Activated CD8-positive, alpha-beta memory T cell treated with anti-CD3 and anti-CD28 coated beads, Interleukin-2, amount 50 U/mL, for 4 hours (primary cell): Measurements from ENCODE around the gene CPED1.

Experiments used
- DNase-seq: peaks from one replicate; pipeline ENCODE4 v3.0.0-alpha.2; 2020

Gene CPED1

GRCh38 chr7:121334875-121335648, 346.6 kb downstream of the CPED1 start:
- no peak for DNase-seq

GRCh38 chr7:121336579-121336978, 348.1 kb downstream of the CPED1 start:
- DNase-seq: no peak

- no peak for DNase-seq
Observed at GRCh38 chr7:121337398-121337797, 348.9 kb downstream of the CPED1 start.

GRCh38 chr7:121339082-121339481, 350.6 kb downstream of the CPED1 start:
- no peak for DNase-seq

GRCh38 chr7:121341933-121342332, 353.4 kb downstream of the CPED1 start:
- no peak for DNase-seq

GRCh38 chr7:121342631-121343030, 354.1 kb downstream of the CPED1 start:
- no peak for DNase-seq

- no peak for DNase-seq
Observed at GRCh38 chr7:121343302-121343701, 354.8 kb downstream of the CPED1 start.

GRCh38 chr7:121344093-121344492, 355.6 kb downstream of the CPED1 start:
- no peak for DNase-seq

- no peak for DNase-seq
Observed at GRCh38 chr7:121344497-121344896, 356.0 kb downstream of the CPED1 start.
